ENCODE data around the gene LTBP3. TPM values are rescaled to one million over a fixed set of nuclear protein-coding genes. Genes with fewer than 3 reads are reported as not detected.
A peak's percentile ranks its signal among the peaks of the same experiment; 100 is the strongest.

The LTBP3 gene
- total RNA-seq, 2 experiments from 2014 or later, result 57.8 to 72.7 TPM

DNA sequence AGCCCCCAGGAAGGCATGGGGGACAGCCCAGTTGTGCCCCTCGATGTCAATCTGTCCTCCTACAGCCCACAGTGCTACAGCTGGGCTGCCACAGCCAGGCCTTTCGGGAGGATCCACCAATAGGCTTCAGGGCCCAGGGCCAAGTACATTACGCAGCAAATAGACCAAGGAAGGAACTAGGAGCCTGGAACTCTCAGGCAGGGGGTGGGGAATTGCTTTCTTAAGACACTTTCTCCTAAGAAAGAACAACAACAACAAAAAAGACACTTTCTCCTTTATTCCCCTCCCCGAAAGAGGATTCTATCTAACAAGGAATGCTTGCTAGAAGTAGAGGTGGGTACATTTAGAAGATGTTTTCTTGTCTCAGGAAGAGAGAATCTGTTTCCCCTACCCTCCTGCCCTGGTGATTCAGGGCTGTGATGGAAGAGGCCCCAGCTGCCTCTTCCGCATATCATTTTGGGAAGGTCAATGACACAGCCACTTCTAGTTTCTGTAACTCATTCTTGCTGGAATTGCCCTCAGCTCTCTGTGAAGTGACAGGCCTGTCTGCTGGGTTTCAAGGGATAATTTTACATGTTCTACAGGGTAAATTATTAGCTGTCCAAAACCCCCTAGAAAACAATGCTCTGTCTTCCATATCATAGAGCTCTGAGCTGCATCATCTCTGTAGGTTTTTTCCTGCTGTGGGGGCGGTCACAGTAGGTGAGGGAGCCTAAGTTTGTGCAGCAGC is 65.4 kb downstream of the LTBP3 start:
- Mint-ChIP-seq H3K27me3 (no peaks in the 10 kb centered on the region), H3K4me3 (peak overlapping the region; percentile 65), H3K27ac (peak overlapping the region; percentile 91), H3K4me1 (peaks cover 74% of the 10 kb centered on the region), H3K36me3 (ENCODE audit: low read depth) (peaks cover 2% of the 10 kb centered on the region), H3K9me3 (ENCODE audit: low read depth) (no peaks in the 10 kb centered on the region)
- intact Hi-C loops (cut with DNase I, micrococcal nuclease), result loop anchor here in 1 of 2 experiments (1.0 kb wide), 2 partner anchors 16 to 21 kb away; no protein-coding TSS in a partner anchor
- ATAC-seq (peak; percentile 39), DNase-seq (peak; percentile 68)
- CTCF ChIA-PET, result interaction anchor here (0.6 to 8.4 kb wide), 11 partner anchors 9 to 375 kb away, joined by 3 to 72 read pairs (median 4); partner anchors contain the start of genes NEAT1 and ZNHIT2
- POLR2A ChIA-PET, result interaction anchor here (0.7 to 25.9 kb wide), 10 partner anchors 9 to 71 kb away, joined by 3 to 1637 read pairs (median 21); partner anchors contain the start of gene NEAT1

DNA sequence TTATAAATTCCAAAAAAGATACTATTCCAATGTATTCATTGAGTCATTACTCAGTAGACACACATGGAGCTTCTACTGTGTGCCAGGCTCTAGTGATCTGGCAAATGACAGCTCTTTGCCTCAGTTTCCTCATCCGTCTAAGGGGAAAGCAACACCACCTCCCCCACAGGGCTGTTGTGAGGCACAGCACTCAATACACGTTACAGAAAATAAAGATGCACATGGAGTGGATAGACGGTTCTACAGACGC is 65.8 kb downstream of the LTBP3 start:
- intact Hi-C loops (cut with DNase I, micrococcal nuclease), result no loop called here
- H3K27ac Mint-ChIP-seq, result peak overlapping the region; percentile 91
- H3K4me3 Mint-ChIP-seq, result peak overlapping the region; percentile 65

DNA sequence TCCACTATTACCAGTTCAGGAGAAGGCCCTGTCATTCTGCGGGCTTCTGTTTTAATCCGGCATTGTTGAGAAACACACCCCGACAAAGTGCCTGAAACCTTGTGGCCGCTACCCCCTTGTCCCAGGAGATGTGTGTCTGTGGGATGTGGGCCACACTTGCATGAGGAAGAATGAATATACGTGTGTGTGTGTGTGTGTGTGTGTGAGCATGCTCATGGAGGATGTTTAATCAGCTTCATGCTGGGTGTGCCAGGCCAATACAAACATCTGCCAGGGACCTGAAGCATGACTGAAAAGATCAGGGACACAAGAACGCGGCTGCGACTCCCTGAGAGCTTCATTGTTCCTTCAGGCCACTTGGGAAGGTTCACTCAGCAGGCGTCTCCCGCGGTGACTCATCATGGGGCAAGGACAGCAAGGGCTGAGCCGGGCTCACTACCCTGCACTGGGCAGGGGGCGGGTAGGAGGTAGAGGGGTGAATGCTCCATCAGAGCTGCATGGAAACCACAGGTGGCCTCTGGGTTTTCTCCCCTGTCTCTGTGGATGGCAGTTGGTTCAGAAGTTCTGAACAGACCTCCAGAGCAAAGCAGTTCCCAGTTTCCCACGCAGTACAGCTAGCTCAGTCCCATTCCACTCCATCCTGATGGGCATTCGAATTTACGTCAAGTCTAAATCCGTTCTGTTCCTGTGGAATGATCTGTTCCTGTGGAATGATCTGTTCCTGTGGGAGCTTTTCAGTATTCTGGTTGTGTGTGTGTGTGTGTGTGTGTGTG is 66.4 kb downstream of the LTBP3 start:
- H3K36me3 Mint-ChIP-seq (ENCODE audit: low read depth), result peaks cover 2% of the 10 kb centered on the region
- H3K9me3 Mint-ChIP-seq (ENCODE audit: low read depth), result no peaks in the 10 kb centered on the region
- no peak for ATAC-seq
- peak overlapping the region; percentile 91 for H3K27ac Mint-ChIP-seq
- CTCF ChIA-PET, result interaction anchor here (0.6 to 8.4 kb wide), 4 partner anchors 14 to 75 kb away, joined by 3 to 72 read pairs (median 12); no protein-coding TSS in a partner anchor
- H3K4me3 Mint-ChIP-seq, result peak overlapping the region; percentile 65
- peak; percentile 50 for DNase-seq
- POLR2A ChIA-PET, result interaction anchor here (2.4 to 25.9 kb wide), 5 partner anchors 10 to 70 kb away, joined by 32 to 1637 read pairs (median 55); partner anchors contain the start of gene NEAT1
- peaks cover 80% of the 10 kb centered on the region for H3K4me1 Mint-ChIP-seq
- no peaks in the 10 kb centered on the region for H3K27me3 Mint-ChIP-seq
- intact Hi-C loops (cut with DNase I, micrococcal nuclease), result no loop called here

More for the DNA sequence above, 65.8 kb downstream of the LTBP3 start:
- no peaks in the 10 kb centered on the region for H3K27me3 Mint-ChIP-seq
- H3K36me3 Mint-ChIP-seq (ENCODE audit: low read depth), result peaks cover 2% of the 10 kb centered on the region
- ChIA-PET CTCF (interaction anchor here (1.3 to 8.4 kb wide), 4 partner anchors 15 to 76 kb away, joined by 3 to 72 read pairs (median 12); no protein-coding TSS in a partner anchor), POLR2A (interaction anchor here (1.2 to 25.9 kb wide), 7 partner anchors 9 to 70 kb away, joined by 6 to 1637 read pairs (median 33); partner anchors contain the start of gene NEAT1)
- DNase-seq (no peak), ATAC-seq (no peak)
- H3K4me1 Mint-ChIP-seq, result peaks cover 79% of the 10 kb centered on the region
- no peaks in the 10 kb centered on the region for H3K9me3 Mint-ChIP-seq (ENCODE audit: low read depth)

DNA sequence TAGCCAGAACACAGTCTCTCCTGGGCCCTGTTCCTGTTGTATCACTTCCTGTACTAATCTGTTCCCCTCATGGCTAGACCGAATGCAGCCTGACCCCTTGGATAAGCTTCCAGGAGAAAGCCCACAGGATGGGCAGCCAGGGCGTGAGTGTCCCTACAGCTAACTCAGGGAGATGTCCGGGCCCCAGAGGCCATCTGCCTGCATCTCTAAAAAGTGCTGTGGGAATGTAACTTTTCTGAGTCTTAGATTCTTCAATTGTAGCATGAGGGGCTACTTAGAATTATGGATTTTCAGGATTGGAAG is 67.0 kb downstream of the LTBP3 start:
- H3K9me3 Mint-ChIP-seq (ENCODE audit: low read depth), result no peaks in the 10 kb centered on the region
- H3K4me1 Mint-ChIP-seq, result peaks cover 77% of the 10 kb centered on the region
- intact Hi-C loops (cut with DNase I, micrococcal nuclease), result no loop called here
- no peaks in the 10 kb centered on the region for H3K27me3 Mint-ChIP-seq
- ATAC-seq (no peak), DNase-seq (no peak)
- ChIA-PET POLR2A (interaction anchor here (3.3 to 25.9 kb wide), 4 partner anchors 10 to 69 kb away, joined by 32 to 1637 read pairs (median 44); partner anchors contain the start of gene NEAT1), CTCF (interaction anchor here (0.6 to 8.4 kb wide), 4 partner anchors 14 to 75 kb away, joined by 3 to 72 read pairs (median 12); no protein-coding TSS in a partner anchor)
- H3K4me3 Mint-ChIP-seq, result no peak overlapping the region
- H3K36me3 Mint-ChIP-seq (ENCODE audit: low read depth), result peaks cover 2% of the 10 kb centered on the region
- H3K27ac Mint-ChIP-seq, result no peak overlapping the region

DNA sequence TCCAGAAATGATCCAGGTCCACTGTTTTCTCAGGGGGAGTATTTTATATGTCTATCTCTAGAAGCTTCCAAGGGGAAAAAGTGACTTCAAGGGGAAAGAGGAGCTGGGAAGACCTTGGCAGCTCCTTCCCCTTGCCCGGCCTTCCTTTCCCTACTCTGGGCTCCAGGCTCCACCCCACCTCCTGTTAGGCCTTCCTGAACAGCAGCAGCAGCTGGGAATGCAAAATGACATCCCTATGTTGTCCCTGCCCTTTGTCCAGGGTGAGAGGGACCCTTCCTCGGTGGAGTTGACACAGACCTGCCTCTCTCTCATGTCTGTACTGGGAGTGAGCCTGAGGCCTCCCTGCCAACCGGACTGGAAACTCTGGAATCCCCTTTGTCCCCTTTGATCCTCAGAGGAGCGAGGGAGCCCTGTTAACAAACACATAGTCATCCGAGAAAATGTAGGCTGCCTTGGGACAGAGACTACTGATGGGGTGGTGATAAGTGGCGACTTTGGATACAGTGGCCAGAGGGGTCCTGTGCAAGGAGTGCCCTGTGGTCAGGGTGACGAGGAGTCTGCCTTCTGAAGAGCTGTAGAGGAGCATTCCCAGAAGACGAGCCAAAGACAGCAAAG is 68.3 kb downstream of the LTBP3 start:
- H3K4me3 Mint-ChIP-seq, result no peak overlapping the region
- DNase-seq, result no peak
- intact Hi-C loops (cut with DNase I, micrococcal nuclease), result no loop called here
- H3K9me3 Mint-ChIP-seq (ENCODE audit: low read depth), result no peaks in the 10 kb centered on the region
- H3K36me3 Mint-ChIP-seq (ENCODE audit: low read depth), result peaks cover 2% of the 10 kb centered on the region
- H3K27me3 Mint-ChIP-seq, result no peaks in the 10 kb centered on the region
- H3K27ac Mint-ChIP-seq, result peak overlapping the region; percentile 13
- H3K4me1 Mint-ChIP-seq, result peaks cover 78% of the 10 kb centered on the region
- ChIA-PET CTCF (interaction anchor here (0.7 to 8.4 kb wide), 3 partner anchors 12 to 62 kb away, joined by 3 to 72 read pairs (median 3); no protein-coding TSS in a partner anchor), POLR2A (interaction anchor here (5.6 to 25.9 kb wide), 2 partner anchors 10 to 68 kb away, joined by 66 to 1637 read pairs; partner anchors contain the start of genes MALAT1 and NEAT1)
- no peak for ATAC-seq

DNA sequence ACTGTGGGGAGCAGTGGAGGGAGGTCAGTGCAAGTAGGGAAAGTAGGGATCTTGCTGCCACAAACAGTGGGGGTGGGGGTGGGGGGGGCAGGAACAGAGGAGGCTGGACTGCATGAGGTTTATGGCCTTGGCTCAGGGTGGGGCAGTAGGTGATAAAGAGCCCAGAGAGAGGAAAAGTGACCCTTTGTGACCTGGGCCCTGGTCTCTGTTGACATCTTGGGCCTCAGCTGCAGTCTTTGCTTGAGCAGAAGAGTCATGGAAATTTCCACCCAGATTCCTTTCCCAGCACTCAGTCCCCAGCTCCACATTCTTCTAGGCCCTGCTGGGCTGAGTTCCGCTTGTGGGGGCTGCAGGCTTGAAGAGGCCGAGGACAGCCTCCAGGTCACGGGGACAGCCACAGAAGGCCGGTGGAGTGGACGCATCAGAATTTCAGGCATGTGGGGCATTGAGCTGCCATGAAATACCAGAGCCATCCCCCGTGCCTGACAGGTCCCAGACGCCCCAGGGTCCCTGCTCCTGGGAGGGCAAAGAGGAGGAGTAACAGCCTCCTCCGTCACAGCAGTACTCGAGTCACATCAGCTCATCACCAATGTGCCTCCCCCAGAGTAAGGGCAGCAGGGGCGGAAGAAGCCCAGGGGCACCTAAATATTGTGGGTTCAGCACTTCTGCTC is 69.0 kb downstream of the LTBP3 start:
- POLR2A ChIA-PET, result interaction anchor here (1.0 to 25.9 kb wide), 7 partner anchors 8 to 67 kb away, joined by 3 to 1637 read pairs (median 11); partner anchors contain the start of genes MALAT1 and NEAT1
- peaks cover 75% of the 10 kb centered on the region for H3K4me1 Mint-ChIP-seq
- no peak overlapping the region for H3K4me3 Mint-ChIP-seq
- DNase-seq (no peak), ATAC-seq (no peak)
- no peaks in the 10 kb centered on the region for H3K36me3 Mint-ChIP-seq (ENCODE audit: low read depth)
- peak overlapping the region; percentile 19 for H3K27ac Mint-ChIP-seq
- no peaks in the 10 kb centered on the region for H3K27me3 Mint-ChIP-seq
- intact Hi-C loops (cut with DNase I, micrococcal nuclease), result no loop called here
- CTCF ChIA-PET, result interaction anchor here (0.7 to 8.4 kb wide), 4 partner anchors 12 to 63 kb away, joined by 3 to 72 read pairs (median 7); no protein-coding TSS in a partner anchor
- H3K9me3 Mint-ChIP-seq (ENCODE audit: low read depth), result no peaks in the 10 kb centered on the region

Other genes starting within 250 kb of the LTBP3 start
- under 1 TPM; 0.91 to 0.93 TPM for gene CDC42EP2, start 243.5 kb downstream of the LTBP3 start, total RNA-seq
- 10 to 100 TPM; 67.5 to 69.0 TPM for gene DPF2, start 224.5 kb downstream of the LTBP3 start, total RNA-seq
- 1 to 10 TPM in 1 of 2 experiments, under 1 TPM in 1; 0.58 to 1.1 TPM for gene TIGD3, start 203.6 kb downstream of the LTBP3 start, total RNA-seq
- 10 to 100 TPM; 13.2 to 14.3 TPM for gene SLC25A45, start 175.7 kb downstream of the LTBP3 start, total RNA-seq
- gene FRMD8, start 171.7 kb downstream of the LTBP3 start, total RNA-seq, result 10 to 100 TPM; 32.7 to 37.5 TPM
- 100 to 1,000 TPM; 435 to 569 TPM for gene NEAT1, start 135.6 kb downstream of the LTBP3 start, total RNA-seq
- gene MALAT1, start 59.3 kb downstream of the LTBP3 start, total RNA-seq, result 1,000 to 10,000 TPM; 7,016 to 9,748 TPM
- gene SCYL1, start 33.3 kb downstream of the LTBP3 start, total RNA-seq, result 10 to 100 TPM; 66.5 to 78.8 TPM
- gene ZNRD2, start 12.1 kb upstream of the LTBP3 start, total RNA-seq, result 10 to 100 TPM; 50.7 to 56.4 TPM
- gene FAM89B, start 14.2 kb upstream of the LTBP3 start, total RNA-seq, result 10 to 100 TPM; 12.8 to 22.7 TPM
- gene EHBP1L1, start 17.7 kb upstream of the LTBP3 start, total RNA-seq, result 10 to 100 TPM; 88.3 to 98.8 TPM
- gene KCNK7, start 37.4 kb upstream of the LTBP3 start, total RNA-seq, result under 1 TPM; 0.27 to 0.37 TPM
- 10 to 100 TPM; 47.4 to 54.3 TPM for gene MAP3K11, start 55.9 kb upstream of the LTBP3 start, total RNA-seq
- 10 to 100 TPM; 27.9 to 30.7 TPM for gene PCNX3, start 57.4 kb upstream of the LTBP3 start, total RNA-seq
- gene SIPA1, start 79.7 kb upstream of the LTBP3 start, total RNA-seq, result 100 to 1,000 TPM; 181 to 202 TPM
- 100 to 1,000 TPM in 1 of 2 experiments, 10 to 100 TPM in 1; 76.9 to 109 TPM for gene RELA, start 104.6 kb upstream of the LTBP3 start, total RNA-seq
- gene KAT5, start 153.9 kb upstream of the LTBP3 start, total RNA-seq, result 10 to 100 TPM; 56.5 to 65.1 TPM
- 10 to 100 TPM; 72.5 to 96.8 TPM for gene RNASEH2C, start 162.4 kb upstream of the LTBP3 start, total RNA-seq
- 10 to 100 TPM; 11.7 to 14.4 TPM for gene AP5B1, start 222.6 kb upstream of the LTBP3 start, total RNA-seq
- gene OVOL1, start 228.7 kb upstream of the LTBP3 start, total RNA-seq, result under 1 TPM; 0.09 to 0.19 TPM